GM13976 (cell line): ENCODE measurements around the gene SPATA1.
"Not testable (repeated sequence)": the region's sequence is repeated elsewhere in the genome, so short reads cannot be mapped to it uniquely, and the experiment has no call there.

Experiments
- DNase-seq: peaks from one replicate; pipeline ENCODE4 v3.0.0; 2012; ENCODE audit warnings: low spot score
- in situ Hi-C: fragments of 300-500 bp; cut with MboI; formaldehyde crosslinking; loops from one replicate; pipeline ENCODE4 v1.12.0; 2022; ENCODE audit warnings: low sequenced_read_pairs, mixed read lengths, inconsistent platforms; ENCODE audit not compliant: unreplicated experiment
- TF ChIP-seq, protein P1 (sequence below): IDR thresholded peaks from 2 replicates; pipeline ENCODE4 v1.5.1; 2012; ENCODE audit warnings: borderline replicate concordance, mild to moderate bottlenecking; ENCODE audit not compliant: insufficient read depth; ENCODE audit errors: extremely low read depth, missing control alignments, control extremely low read depth

The SPATA1 gene

DNA sequence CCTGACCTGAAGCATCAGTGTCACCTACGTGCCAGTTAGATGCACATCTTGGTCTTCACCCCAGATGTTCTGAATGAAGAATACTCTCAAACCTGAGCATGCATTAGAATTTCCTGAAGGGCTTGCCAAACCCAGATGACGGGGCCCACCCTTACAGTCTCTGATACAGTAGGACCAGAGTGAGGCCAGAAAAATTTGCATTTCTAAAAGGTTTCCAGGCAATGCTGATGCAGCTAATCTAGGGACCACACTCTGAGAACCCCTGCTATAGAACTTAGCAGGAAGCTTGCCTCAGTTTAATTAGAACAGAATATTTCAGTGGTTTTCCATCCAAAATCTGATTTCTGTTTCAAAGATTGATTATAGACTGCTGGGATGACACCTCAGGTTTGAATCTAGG lies 77.9 kb downstream of the SPATA1 start:
- DNase-seq = no peak
- TF ChIP-seq, protein P1, sequence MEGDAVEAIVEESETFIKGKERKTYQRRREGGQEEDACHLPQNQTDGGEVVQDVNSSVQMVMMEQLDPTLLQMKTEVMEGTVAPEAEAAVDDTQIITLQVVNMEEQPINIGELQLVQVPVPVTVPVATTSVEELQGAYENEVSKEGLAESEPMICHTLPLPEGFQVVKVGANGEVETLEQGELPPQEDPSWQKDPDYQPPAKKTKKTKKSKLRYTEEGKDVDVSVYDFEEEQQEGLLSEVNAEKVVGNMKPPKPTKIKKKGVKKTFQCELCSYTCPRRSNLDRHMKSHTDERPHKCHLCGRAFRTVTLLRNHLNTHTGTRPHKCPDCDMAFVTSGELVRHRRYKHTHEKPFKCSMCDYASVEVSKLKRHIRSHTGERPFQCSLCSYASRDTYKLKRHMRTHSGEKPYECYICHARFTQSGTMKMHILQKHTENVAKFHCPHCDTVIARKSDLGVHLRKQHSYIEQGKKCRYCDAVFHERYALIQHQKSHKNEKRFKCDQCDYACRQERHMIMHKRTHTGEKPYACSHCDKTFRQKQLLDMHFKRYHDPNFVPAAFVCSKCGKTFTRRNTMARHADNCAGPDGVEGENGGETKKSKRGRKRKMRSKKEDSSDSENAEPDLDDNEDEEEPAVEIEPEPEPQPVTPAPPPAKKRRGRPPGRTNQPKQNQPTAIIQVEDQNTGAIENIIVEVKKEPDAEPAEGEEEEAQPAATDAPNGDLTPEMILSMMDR = no peak
- in situ Hi-C loops = no loop called here

DNA sequence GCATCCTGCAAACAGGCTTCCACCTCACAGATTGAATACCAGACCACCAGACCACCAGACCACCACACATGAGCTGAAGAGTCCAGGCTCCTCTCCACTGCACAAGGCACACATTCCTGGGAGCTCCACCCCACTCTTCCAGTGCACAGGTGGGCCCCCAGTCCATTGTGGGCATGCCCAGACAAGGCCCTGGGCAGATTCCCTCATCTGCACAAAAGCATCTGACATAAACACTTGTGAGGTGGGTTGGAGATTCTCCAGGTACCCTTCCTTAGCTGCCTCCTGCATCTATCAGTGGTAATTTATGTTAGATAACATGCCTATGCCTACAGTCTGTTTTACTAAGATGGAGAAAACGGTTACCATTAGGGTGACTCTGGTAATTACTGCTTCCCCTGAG lies 79.6 kb downstream of the SPATA1 start:
- no peak for DNase-seq
- in situ Hi-C loops = no loop called here
- TF ChIP-seq, protein P1 = no peak

DNA sequence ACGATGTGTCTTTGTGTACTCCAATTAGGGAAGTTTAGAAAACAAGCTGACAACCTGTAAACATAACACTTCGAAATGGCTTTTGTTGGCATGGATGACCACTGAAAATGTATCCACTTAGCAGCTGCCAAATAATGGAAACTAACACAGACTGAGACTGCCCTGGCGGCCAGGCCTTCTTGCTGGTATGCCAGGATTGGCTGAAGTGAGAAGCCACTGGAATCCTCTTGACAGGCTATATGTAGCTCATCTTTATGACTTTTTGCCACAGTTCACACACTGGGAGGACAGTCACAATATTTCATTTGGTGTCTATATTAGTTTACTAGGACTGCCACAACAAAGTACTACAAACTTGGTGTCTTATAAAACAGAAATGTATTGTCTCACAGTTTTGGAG lies 80.9 kb downstream of the SPATA1 start:
- in situ Hi-C loops = no loop called here
- no peak for DNase-seq
- TF ChIP-seq, protein P1 = no peak

DNA sequence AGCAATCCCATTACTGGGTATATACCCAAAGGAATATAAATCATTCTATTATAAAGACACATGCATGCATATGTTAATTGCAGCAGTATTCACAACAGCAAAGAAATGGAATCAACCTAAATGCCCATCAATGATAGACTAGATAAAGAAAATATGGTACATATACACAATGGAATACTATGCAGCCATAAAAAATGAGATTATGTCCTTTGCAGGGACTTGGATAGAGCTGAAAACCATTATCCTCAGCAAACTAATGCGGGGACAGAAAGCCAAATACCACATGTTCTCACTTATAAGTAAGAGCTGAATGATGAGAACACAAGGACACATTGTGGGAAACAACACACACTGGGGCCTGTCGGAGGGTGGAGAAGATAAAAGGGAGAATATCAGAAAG lies 88.8 kb downstream of the SPATA1 start:
- in situ Hi-C loops, DNase-seq: not testable (repeated sequence)

DNA sequence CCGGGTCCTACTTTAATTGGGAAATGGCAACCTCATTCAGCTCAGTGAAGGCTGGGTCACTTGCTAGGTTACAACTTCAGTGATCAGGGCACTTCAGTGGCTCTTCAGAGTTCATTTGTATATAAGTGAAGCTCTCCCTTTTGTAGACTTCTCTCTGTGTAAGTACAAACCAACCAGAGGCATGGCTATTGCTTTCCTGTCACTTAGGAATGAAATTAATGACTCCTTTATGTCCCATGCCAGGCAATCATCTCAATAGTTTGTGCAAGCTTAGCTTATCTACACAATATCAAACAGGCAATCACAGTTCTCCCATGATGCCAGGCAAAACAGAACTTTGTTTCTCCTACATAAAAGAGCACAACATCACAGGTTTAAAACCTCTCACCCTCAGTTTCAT lies 90.8 kb downstream of the SPATA1 start:
- TF ChIP-seq, protein P1 = no peak
- no peak for DNase-seq
- in situ Hi-C loops = no loop called here

DNA sequence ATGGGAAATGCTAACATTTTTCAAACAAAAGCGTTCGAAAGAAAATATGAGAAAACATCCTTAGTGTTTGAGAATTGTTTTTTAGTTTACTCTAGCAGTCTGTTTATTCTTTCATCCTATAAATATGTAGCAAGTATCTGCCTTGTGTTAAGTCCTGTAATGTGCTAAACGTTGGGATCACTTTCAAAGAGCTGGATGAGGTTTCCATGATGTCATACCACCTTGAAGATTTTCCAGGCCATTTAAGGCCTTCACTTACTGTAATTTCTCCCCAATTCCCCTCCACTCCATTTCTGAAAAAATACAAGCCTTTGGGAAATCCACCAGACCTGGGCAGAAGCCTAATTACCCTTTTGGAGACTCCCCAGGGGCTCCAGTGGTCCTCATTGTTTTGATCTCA lies 92.2 kb downstream of the SPATA1 start:
- in situ Hi-C loops = no loop called here
- DNase-seq = no peak
- TF ChIP-seq, protein P1 = no peak

DNA sequence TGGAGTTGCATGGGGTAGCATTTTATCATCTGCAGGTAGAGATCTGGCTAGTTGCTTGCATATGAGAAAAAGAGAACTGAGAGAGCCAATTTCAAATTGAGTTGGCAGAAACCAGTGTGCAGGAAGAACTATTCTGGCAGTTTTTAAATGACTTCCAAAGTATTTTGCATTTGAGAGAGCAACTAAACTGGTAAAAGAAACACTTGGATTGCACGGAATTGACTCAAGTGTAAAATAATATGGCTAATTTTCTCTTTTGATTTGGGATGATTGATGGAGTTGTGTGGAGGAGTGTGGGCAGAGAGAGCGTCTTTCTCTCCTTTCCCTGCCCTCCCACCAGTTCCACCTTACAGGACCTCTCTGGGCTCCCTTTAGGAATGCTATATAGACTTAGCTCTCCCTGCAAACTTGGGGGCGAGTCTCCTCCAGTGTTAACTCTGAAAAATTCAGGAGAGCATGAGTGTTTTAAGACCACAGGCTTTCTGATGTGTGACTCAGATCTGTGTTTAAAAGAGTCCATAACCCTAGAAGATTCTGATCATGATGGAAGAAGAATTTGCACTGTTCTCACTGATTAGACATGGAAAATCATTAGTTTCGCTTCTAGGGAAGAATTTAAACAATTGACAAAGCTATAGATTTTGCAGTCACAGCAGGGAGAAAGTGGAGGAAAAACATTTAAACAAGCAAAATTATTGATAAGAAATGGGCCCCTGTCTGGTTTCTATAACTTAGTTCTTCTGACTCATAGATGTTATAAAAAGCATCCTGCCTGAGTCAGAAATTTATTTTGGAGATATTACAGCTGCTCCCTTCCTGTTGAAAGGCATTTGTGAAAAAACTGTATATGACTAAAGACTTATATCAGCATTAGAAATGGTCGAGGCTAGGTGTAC lies 92.9 kb downstream of the SPATA1 start:
- TF ChIP-seq, protein P1 = no peak

More for the DNA sequence above, 92.9 kb downstream of the SPATA1 start:
- in situ Hi-C loops = no loop called here
- peak; percentile 45 for DNase-seq
